ENCODE measurements around the gene ANKRD62. TPM values are rescaled to one million over a fixed set of nuclear protein-coding genes. Genes with fewer than 3 reads are reported as not detected.
"Not testable (repeated sequence)": the region's sequence is repeated elsewhere in the genome, so short reads cannot be mapped to it uniquely, and the experiment has no call there.

ANKRD62 gene
- total RNA-seq, 6 experiments from 2014 or later, result not detected

- no peak overlapping the region for H3K27ac Mint-ChIP-seq
- H3K36me3 Mint-ChIP-seq (ENCODE audit: low read depth), result no peaks in the 10 kb centered on the region
- TF ChIP-seq CTCF (IDR thresholded peaks at IDR 0.05), result no peak
- H3K27me3 Mint-ChIP-seq (ENCODE audit: insufficient read depth), result peaks cover 10% of the 10 kb centered on the region
- DNase-seq, result no peak
- H3K9me3 Mint-ChIP-seq, result no peaks in the 10 kb centered on the region
- H3K4me3 Mint-ChIP-seq, result no peak overlapping the region
- no peaks in the 10 kb centered on the region for H3K4me1 Mint-ChIP-seq (ENCODE audit: low read depth)
Measured at GRCh38 chr18:12068950-12069320, 24.7 kb upstream of the ANKRD62 start.

- DNase-seq; H3K4me3 Mint-ChIP-seq; H3K27me3 Mint-ChIP-seq (ENCODE audit: insufficient read depth); H3K27ac Mint-ChIP-seq; H3K4me1 Mint-ChIP-seq (ENCODE audit: low read depth); H3K9me3 Mint-ChIP-seq; H3K36me3 Mint-ChIP-seq (ENCODE audit: low read depth): not testable (repeated sequence)
Measured at GRCh38 chr18:12071066-12071465, 22.6 kb upstream of the ANKRD62 start.

- H3K27ac Mint-ChIP-seq, result no peak overlapping the region
- H3K9me3 Mint-ChIP-seq, result no peaks in the 10 kb centered on the region
- no peak for TF ChIP-seq CTCF (IDR thresholded peaks at IDR 0.05)
- no peaks in the 10 kb centered on the region for H3K4me1 Mint-ChIP-seq (ENCODE audit: low read depth)
- H3K27me3 Mint-ChIP-seq (ENCODE audit: insufficient read depth), result peaks cover 10% of the 10 kb centered on the region
- no peak overlapping the region for H3K4me3 Mint-ChIP-seq
- no peaks in the 10 kb centered on the region for H3K36me3 Mint-ChIP-seq (ENCODE audit: low read depth)
- DNase-seq, result no peak
Measured at GRCh38 chr18:12072996-12073395, 20.6 kb upstream of the ANKRD62 start.

- Mint-ChIP-seq H3K4me3 (no peak overlapping the region), H3K9me3 (no peaks in the 10 kb centered on the region), H3K27me3 (ENCODE audit: insufficient read depth) (peaks cover 10% of the 10 kb centered on the region), H3K36me3 (ENCODE audit: low read depth) (no peaks in the 10 kb centered on the region), H3K4me1 (ENCODE audit: low read depth) (0 out of 2 replicates have a peak, but pooled peaks cover 2% of the 10 kb centered on the region), H3K27ac (no peak overlapping the region)
- DNase-seq, result no peak
- TF ChIP-seq CTCF (IDR thresholded peaks at IDR 0.05), result no peak; the same call in 1 of the 2 replicates
Measured at GRCh38 chr18:12074736-12075135, 18.9 kb upstream of the ANKRD62 start.

GRCh38 chr18:12076424-12077140 is 17.1 kb upstream of the ANKRD62 start:
- DNase-seq, result no peak
- Mint-ChIP-seq H3K27me3 (ENCODE audit: insufficient read depth) (peaks cover 10% of the 10 kb centered on the region), H3K9me3 (no peaks in the 10 kb centered on the region), H3K4me3 (peak overlapping the region; percentile 61), H3K4me1 (ENCODE audit: low read depth) (0 out of 2 replicates have a peak, but pooled peaks cover 4% of the 10 kb centered on the region), H3K36me3 (ENCODE audit: low read depth) (no peaks in the 10 kb centered on the region), H3K27ac (no peak overlapping the region; the same call in 1 of the 2 replicates)
- TF ChIP-seq CTCF (IDR thresholded peaks at IDR 0.05), result no peak

GRCh38 chr18:12077994-12078393 is 15.6 kb upstream of the ANKRD62 start:
- H3K27me3 Mint-ChIP-seq (ENCODE audit: insufficient read depth), result not testable (repeated sequence)

More at GRCh38 chr18:12077994-12078393, 15.6 kb upstream of the ANKRD62 start:
- H3K4me3 Mint-ChIP-seq; DNase-seq; H3K4me1 Mint-ChIP-seq (ENCODE audit: low read depth); H3K27ac Mint-ChIP-seq; H3K9me3 Mint-ChIP-seq; H3K36me3 Mint-ChIP-seq (ENCODE audit: low read depth): not testable (repeated sequence)

Measured in HFFc6 (cell line).